Panc1 (cell line): ENCODE measurements around the gene CLEC18B.

Experiments
- POLR2AphosphoS5 ChIP-seq: IDR thresholded peaks from 2 replicates; pipeline ENCODE4 v1.6.1; 2012; ENCODE audit warnings: mild to moderate bottlenecking, low read depth, low read length, moderate library complexity
- TF ChIP-seq, protein P1 (sequence below): fragments of 450-650 bp; IDR thresholded peaks from 2 replicates; pipeline ENCODE4 v1.5.1; 2017; ENCODE audit warnings: mild to moderate bottlenecking

DNA sequence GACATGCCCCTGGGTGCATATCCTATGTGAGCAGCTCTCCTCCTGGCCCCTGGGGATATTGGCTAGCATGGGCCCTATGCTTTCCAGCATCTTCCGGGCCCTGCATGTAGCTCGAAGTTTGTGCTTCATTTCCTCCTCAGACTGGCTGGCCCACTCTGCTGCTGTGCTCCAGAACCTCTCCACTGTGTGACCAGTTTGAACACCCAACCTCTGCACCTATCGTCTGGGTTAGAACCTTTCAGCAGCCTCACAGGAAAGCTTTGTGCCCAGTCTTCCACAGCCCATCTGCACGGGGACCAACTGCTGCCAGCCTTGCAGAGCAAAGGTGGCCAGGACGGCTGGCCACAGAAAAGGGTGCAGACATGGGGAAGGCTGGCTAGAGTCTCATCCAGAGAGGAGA, 10.2 kb upstream of the CLEC18B start:
- TF ChIP-seq, protein P1, sequence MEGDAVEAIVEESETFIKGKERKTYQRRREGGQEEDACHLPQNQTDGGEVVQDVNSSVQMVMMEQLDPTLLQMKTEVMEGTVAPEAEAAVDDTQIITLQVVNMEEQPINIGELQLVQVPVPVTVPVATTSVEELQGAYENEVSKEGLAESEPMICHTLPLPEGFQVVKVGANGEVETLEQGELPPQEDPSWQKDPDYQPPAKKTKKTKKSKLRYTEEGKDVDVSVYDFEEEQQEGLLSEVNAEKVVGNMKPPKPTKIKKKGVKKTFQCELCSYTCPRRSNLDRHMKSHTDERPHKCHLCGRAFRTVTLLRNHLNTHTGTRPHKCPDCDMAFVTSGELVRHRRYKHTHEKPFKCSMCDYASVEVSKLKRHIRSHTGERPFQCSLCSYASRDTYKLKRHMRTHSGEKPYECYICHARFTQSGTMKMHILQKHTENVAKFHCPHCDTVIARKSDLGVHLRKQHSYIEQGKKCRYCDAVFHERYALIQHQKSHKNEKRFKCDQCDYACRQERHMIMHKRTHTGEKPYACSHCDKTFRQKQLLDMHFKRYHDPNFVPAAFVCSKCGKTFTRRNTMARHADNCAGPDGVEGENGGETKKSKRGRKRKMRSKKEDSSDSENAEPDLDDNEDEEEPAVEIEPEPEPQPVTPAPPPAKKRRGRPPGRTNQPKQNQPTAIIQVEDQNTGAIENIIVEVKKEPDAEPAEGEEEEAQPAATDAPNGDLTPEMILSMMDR: no peak
- TF ChIP-seq POLR2AphosphoS5: no peak
